Astrocyte of the cerebellum (primary cell): ENCODE data around the gene CLCF1.

Source experiments
- DNase-seq: peaks from one replicate; pipeline ENCODE4 v3.0.0-alpha.2; 2011; ENCODE audit warnings: low read depth
- H3K4me3 ChIP-seq: 2 replicates; pipeline ENCODE4 v1.5.1; 2011; ENCODE audit warnings: mild to moderate bottlenecking, low read depth, low read length, moderate library complexity
- in situ Hi-C: cut with HindIII; loops from 2 replicates; pipeline ENCODE4 v1.10.0; 2017; ENCODE audit warnings: low sequenced_read_pairs
- TF ChIP-seq, protein P1 (sequence below): IDR thresholded peaks from 2 replicates; pipeline ENCODE4 v1.5.1; 2012; ENCODE audit warnings: low read length, low read depth, moderate library complexity, mild to moderate bottlenecking; ENCODE audit errors: missing control alignments

Gene CLCF1

DNA sequence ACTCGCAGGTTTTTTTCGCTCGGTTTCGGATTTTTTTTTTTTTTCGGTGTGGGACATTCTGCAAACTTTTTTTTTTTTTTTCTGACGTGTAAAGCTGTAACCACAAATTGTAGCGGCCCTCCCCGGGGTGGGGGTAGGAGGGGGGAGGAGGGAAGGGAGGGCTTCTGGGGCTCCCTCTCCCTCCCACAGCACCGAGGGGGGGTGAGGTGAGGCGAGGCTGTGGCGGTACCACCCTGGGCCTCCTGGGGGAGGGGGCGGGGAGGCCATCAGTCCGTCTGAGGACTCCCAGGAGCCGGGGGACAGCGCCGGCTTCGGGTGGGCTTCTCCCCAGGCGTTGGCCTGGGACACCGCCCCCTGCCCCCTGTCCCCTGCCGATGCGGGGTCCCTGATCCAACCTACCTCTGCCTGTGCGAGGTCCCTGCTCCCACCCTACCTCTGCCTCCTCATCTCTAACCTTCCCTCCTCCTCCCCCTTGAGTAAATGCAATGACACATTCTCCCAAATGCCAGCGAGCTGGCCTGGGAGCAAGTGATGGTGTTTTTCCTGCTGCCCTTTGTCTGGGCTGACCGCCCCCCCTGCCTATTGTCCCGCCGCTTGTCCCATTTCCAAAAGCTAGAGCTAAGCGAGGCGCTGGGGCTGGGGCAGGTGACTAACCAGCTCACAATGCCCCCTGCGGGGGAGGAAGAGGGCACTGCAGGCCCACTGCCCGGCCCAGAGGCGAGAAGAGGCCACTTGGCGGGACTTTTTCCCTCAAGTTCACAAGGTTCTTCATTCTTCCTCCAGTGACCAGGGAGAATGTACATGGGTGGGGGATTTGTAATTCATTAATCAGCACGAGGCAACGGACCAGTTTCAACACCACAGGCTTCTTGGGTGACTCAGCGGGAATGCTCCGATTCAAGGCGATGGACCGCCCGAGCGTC lies 511 bp upstream of the CLCF1 start:
- TF ChIP-seq, protein P1, sequence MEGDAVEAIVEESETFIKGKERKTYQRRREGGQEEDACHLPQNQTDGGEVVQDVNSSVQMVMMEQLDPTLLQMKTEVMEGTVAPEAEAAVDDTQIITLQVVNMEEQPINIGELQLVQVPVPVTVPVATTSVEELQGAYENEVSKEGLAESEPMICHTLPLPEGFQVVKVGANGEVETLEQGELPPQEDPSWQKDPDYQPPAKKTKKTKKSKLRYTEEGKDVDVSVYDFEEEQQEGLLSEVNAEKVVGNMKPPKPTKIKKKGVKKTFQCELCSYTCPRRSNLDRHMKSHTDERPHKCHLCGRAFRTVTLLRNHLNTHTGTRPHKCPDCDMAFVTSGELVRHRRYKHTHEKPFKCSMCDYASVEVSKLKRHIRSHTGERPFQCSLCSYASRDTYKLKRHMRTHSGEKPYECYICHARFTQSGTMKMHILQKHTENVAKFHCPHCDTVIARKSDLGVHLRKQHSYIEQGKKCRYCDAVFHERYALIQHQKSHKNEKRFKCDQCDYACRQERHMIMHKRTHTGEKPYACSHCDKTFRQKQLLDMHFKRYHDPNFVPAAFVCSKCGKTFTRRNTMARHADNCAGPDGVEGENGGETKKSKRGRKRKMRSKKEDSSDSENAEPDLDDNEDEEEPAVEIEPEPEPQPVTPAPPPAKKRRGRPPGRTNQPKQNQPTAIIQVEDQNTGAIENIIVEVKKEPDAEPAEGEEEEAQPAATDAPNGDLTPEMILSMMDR = peak; percentile 30
- H3K4me3 ChIP-seq = peak overlapping the region; percentile 60
- peak; percentile 80 for DNase-seq
- in situ Hi-C loops = no loop called here

DNA sequence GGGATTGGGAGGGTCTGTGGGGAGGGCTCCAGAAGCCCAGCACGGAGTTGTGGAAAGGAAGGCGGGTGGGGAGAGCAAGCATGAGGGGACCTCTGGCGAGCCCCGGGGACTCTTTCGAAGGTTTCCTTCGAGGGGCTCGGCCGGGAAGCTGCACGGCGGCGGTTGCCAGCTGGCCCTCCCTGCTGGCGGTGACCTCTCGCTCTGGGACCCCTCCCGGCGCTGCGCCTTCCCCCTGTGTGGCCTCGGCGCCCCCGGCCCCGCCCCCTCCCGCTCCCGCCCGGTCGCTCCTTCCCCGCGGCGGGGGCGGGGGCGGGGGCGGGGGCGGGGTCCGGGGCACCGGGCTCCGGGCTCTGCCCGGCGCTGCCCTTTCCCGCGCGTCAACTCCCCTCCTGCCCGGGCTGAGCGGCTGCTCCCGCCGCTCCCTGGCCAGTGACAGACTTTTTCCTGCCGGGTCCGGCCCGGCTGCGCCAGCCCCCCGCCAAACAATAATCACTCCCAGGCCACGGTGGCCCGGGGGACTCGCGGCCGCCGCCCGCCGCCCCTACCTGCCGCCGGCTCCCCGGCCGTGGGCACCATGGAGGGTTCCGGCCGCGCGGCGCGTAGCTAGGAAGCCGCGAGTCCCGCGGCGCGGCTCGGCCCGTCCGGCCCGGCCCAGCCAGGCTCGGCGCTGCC lies 941 bp downstream of the CLCF1 start:
- in situ Hi-C loops = no loop called here
- DNase-seq = no peak
- peak overlapping the region; percentile 60 for H3K4me3 ChIP-seq
- TF ChIP-seq, protein P1 = no peak

DNA sequence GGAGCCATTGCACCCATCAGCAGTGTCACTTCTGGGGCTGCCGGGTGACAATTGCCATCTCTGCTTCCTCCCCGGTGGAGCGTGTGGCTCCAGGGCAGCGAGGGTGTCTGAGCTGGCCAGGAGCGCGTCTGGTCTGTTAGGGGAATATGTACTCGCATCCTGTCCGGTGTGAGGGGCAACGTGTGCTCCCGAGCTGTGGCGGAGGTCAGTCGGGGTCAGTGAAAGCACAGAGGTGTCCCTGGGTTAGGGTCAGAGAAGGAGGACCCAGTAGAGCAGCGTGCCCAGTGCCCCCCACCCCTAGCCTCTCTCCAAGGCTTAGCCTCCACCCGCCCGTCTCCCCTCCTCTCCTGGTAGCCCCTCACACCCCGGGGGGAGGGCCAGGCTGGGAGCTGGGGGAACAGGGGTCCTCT lies 1.5 kb downstream of the CLCF1 start:
- TF ChIP-seq, protein P1 = no peak
- H3K4me3 ChIP-seq = peak overlapping the region; percentile 60
- in situ Hi-C loops = no loop called here
- DNase-seq = no peak

GRCh38 chr11:67371189-67371910 lies 2.0 kb downstream of the CLCF1 start:
- DNase-seq = no peak
- peak overlapping the region; percentile 60 for H3K4me3 ChIP-seq
- TF ChIP-seq, protein P1 = peak; percentile 64
- in situ Hi-C loops = no loop called here

- TF ChIP-seq, protein P1 = no peak
- peak overlapping the region; percentile 60 for H3K4me3 ChIP-seq
- DNase-seq = no peak
- in situ Hi-C loops = no loop called here
Measured at GRCh38 chr11:67370351-67371076, 2.9 kb downstream of the CLCF1 start.
